ENCODE results near the gene CUL3.

CUL3 gene

GRCh38 chr2:224426656-224427055 lies 158.5 kb downstream of the CUL3 start:
- Histone ChIP-seq H3K9me3 (ENCODE audit: insufficient read depth, low read length) (no peaks in the 10 kb centered on the region), H3K36me3 (ENCODE audit: low read length) (no peaks in the 10 kb centered on the region), H3K27ac (ENCODE audit: low read depth, low read length) (no peak overlapping the region), H3K4me2 (ENCODE audit: low read depth, low read length, poor library complexity, severe bottlenecking) (no peak overlapping the region), H3K9me2 (replicated peaks; ENCODE audit: insufficient read depth, low read length) (no peaks in the 10 kb centered on the region), H3K27me3 (ENCODE audit: low read length) (no peaks in the 10 kb centered on the region), H3F3A (ENCODE audit: insufficient read depth) (no peaks in the 10 kb centered on the region), H2AFZ (ENCODE audit: low read depth, low read length, severe bottlenecking) (no peak overlapping the region), H3K79me2 (ENCODE audit: insufficient read depth, low read length) (no peaks in the 10 kb centered on the region), H4K20me1 (ENCODE audit: low read depth, low read length) (no peaks in the 10 kb centered on the region), H3K9ac (ENCODE audit: low read length) (no peak overlapping the region), H3K4me3 (ENCODE audit: insufficient read depth, low read length, poor library complexity, severe bottlenecking) (no peak overlapping the region)
- TF ChIP-seq EZH2phosphoT487 (conservative IDR thresholded peaks at IDR 0.05; ENCODE audit: low read length) (no peak), CTCF (IDR thresholded peaks at IDR 0.05; ENCODE audit: insufficient read depth, low read length, poor library complexity, severe bottlenecking) (no peak)

- H3K27ac ChIP-seq (ENCODE audit: low read depth, low read length): no peak overlapping the region
- no peak overlapping the region for H3K9ac ChIP-seq (ENCODE audit: low read length)
- no peaks in the 10 kb centered on the region for H3K79me2 ChIP-seq (ENCODE audit: insufficient read depth, low read length)
- no peaks in the 10 kb centered on the region for H3K9me2 ChIP-seq (replicated peaks; ENCODE audit: insufficient read depth, low read length)
- TF ChIP-seq CTCF (IDR thresholded peaks at IDR 0.05; ENCODE audit: insufficient read depth, low read length, poor library complexity, severe bottlenecking) (no peak), EZH2phosphoT487 (conservative IDR thresholded peaks at IDR 0.05; ENCODE audit: low read length) (no peak)
- no peak overlapping the region for H2AFZ ChIP-seq (ENCODE audit: low read depth, low read length, severe bottlenecking)
- no peaks in the 10 kb centered on the region for H3K36me3 ChIP-seq (ENCODE audit: low read length)
- no peaks in the 10 kb centered on the region for H3K27me3 ChIP-seq (ENCODE audit: low read length)
- H3F3A ChIP-seq (ENCODE audit: insufficient read depth): no peaks in the 10 kb centered on the region
- no peaks in the 10 kb centered on the region for H4K20me1 ChIP-seq (ENCODE audit: low read depth, low read length)
- H3K4me2 ChIP-seq (ENCODE audit: low read depth, low read length, poor library complexity, severe bottlenecking): no peak overlapping the region
- H3K4me3 ChIP-seq (ENCODE audit: insufficient read depth, low read length, poor library complexity, severe bottlenecking): no peak overlapping the region
- no peaks in the 10 kb centered on the region; the same call in 1 of the 2 replicates for H3K9me3 ChIP-seq (ENCODE audit: insufficient read depth, low read length)
These were observed 164.1 kb downstream of the CUL3 start for GRCh38 chr2:224421065-224421464.
